ENCODE results near the gene MRGPRF. TPM values are rescaled to one million over a fixed set of nuclear protein-coding genes. Genes with fewer than 3 reads are reported as not detected.

MRGPRF gene
- total RNA-seq, 2 donors from 2014 or later, result 3.7 to 4.7 TPM

DNA sequence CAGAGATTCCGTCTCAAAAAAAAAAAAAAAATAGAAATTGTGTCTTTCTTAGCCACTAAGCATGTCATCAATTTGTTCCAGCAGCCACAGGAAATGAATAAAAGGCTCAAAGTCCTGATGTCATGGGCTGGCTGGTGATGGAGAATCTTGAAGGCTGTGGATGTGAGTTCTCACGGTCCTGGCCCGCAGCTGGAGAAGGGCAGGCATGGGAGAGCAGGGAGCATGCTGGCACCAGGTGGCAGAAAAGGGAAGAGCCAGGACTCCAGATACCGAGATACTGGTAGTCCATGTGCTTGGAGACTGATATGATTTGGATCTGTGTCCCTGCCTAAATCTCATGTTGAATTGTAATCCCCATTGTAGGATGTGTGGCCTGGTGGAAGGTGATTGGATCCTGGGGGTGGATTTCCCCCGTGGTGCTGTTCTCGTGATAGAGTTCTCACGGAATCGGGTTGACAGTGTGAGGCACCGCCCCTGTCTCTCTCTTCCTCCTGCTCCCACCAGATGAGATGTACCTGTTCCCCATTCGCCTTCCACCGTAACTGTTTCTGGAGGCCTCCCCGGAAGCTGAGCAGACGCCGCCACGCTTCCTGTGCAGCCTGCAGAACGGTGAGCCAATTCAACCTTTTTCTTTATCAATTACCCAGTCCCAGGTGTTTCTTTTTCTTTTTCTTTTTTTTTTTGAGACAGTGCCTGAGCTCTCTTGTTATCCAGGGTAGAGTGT, 50.4 kb downstream of the MRGPRF start:
- Histone ChIP-seq H3K27me3 (ENCODE audit: control insufficient read depth, insufficient read depth, low read length, poor library complexity, severe bottlenecking) (no peaks in the 10 kb centered on the region), H3K4me3 (ENCODE audit: low read length) (no peak overlapping the region), H3K9me3 (ENCODE audit: control insufficient read depth, low read length) (peaks cover 3% of the 10 kb centered on the region), H3K9ac (ENCODE audit: extremely low read depth, low read length, poor library complexity, severe bottlenecking) (no peak overlapping the region), H3K36me3 (ENCODE audit: control insufficient read depth, insufficient read depth, low read length) (no peaks in the 10 kb centered on the region), H3K27ac (ENCODE audit: low read depth, low read length) (no peak overlapping the region), H3K4me1 (ENCODE audit: control insufficient read depth, insufficient read depth, low read length) (no peaks in the 10 kb centered on the region)
- TF ChIP-seq, protein P1, sequence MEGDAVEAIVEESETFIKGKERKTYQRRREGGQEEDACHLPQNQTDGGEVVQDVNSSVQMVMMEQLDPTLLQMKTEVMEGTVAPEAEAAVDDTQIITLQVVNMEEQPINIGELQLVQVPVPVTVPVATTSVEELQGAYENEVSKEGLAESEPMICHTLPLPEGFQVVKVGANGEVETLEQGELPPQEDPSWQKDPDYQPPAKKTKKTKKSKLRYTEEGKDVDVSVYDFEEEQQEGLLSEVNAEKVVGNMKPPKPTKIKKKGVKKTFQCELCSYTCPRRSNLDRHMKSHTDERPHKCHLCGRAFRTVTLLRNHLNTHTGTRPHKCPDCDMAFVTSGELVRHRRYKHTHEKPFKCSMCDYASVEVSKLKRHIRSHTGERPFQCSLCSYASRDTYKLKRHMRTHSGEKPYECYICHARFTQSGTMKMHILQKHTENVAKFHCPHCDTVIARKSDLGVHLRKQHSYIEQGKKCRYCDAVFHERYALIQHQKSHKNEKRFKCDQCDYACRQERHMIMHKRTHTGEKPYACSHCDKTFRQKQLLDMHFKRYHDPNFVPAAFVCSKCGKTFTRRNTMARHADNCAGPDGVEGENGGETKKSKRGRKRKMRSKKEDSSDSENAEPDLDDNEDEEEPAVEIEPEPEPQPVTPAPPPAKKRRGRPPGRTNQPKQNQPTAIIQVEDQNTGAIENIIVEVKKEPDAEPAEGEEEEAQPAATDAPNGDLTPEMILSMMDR (conservative IDR thresholded peaks at IDR 0.05), result no peak
- Mint-ChIP-seq H3K9me3 (no peaks in the 10 kb centered on the region), H3K27ac (no peak overlapping the region), H3K27me3 (ENCODE audit: insufficient read depth) (peaks cover 2% of the 10 kb centered on the region), H3K36me3 (ENCODE audit: low read depth) (no peaks in the 10 kb centered on the region), H3K4me1 (no peaks in the 10 kb centered on the region), H3K4me3 (no peak overlapping the region)
- DNase-seq, result peak; percentile 39
- WGBS, 2 experiments (ENCODE audit: insufficient coverage in 1 of 2, insufficient read length in 1 of 2), result 82 to 89% methylated on average over 11 to 16 of the region's 16 CpGs

DNA sequence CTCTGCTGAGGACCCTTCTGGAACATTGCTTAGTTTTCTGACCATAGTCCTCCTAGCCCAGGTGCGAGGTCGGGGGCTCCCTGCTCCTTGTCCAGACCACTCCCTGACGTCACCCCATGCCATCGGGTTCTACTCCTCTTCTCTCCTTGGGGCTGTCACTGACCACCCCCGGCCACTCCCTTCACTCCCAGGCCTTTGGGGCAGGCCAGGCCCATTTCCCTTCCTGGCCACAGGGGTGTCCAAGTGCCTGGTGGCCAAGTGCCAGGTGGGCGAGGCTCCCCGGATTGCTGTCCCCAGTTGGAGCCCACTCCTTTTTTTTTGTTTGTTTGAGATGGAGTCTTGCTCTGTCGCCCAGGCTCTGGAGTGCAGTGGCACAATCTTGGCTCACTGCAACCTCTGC, 51.8 kb downstream of the MRGPRF start:
- no peaks in the 10 kb centered on the region for H3K9me3 Mint-ChIP-seq
- Histone ChIP-seq H3K4me3 (ENCODE audit: low read length) (no peak overlapping the region), H3K36me3 (ENCODE audit: control insufficient read depth, insufficient read depth, low read length) (no peaks in the 10 kb centered on the region), H3K4me1 (ENCODE audit: control insufficient read depth, insufficient read depth, low read length) (no peaks in the 10 kb centered on the region), H3K27me3 (ENCODE audit: control insufficient read depth, insufficient read depth, low read length, poor library complexity, severe bottlenecking) (no peaks in the 10 kb centered on the region), H3K9me3 (ENCODE audit: control insufficient read depth, low read length) (peaks cover 3% of the 10 kb centered on the region), H3K27ac (ENCODE audit: low read depth, low read length) (no peak overlapping the region), H3K9ac (ENCODE audit: extremely low read depth, low read length, poor library complexity, severe bottlenecking) (no peak overlapping the region)
- H3K27me3 Mint-ChIP-seq (ENCODE audit: insufficient read depth), result peaks cover 2% of the 10 kb centered on the region
- H3K4me1 Mint-ChIP-seq, result no peaks in the 10 kb centered on the region
- no peak overlapping the region for H3K27ac Mint-ChIP-seq
- no peak overlapping the region for H3K4me3 Mint-ChIP-seq
- TF ChIP-seq, protein P1 (conservative IDR thresholded peaks at IDR 0.05), result no peak
- no peaks in the 10 kb centered on the region for H3K36me3 Mint-ChIP-seq (ENCODE audit: low read depth)
- 85 to 100% methylated on average over 2 to 8 of the region's 8 CpGs for WGBS, 2 experiments (ENCODE audit: insufficient coverage in 1 of 2, insufficient read length in 1 of 2)
- DNase-seq, result peak; percentile 33

DNA sequence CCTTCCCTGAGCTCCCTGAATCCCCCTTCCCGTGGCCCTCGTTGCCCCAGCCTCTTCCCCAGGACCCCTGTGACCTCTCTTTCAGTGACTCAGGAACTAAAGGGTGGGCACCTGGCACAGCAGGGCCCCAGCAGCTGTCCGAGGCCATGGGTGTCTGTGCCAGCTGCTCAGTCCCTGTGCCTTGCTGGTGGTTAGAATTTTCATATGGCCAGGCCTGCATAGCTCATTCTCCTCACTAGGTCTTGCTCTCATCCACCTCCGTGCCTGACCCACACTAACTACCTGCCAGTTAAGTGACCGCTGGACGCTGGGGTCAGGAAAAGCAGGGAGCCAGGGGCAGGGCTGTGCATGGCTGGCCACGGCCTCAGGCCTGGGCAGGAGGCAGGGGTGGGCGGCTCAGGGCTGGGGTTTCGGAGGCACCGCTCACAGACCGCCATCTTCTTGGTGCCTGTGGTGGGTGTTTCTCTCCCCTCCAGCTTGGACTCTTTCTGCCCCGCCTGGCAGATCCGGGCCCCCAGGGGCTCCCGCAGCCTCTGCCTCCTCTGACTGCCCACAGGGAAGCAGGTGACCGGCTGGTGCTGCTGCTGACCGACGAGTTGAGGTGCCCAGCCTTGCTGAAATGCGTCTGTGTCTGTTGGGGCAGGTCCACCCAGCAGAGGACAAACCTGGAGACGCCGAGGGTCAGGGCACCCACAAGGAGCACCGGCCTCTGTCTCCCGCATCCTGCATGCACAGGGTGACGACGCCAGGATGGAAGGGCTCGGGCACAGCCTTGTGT, 52.6 kb downstream of the MRGPRF start:
- TF ChIP-seq, protein P1 (conservative IDR thresholded peaks at IDR 0.05), result no peak
- DNase-seq, result peak; percentile 41
- H3K27me3 ChIP-seq (ENCODE audit: control insufficient read depth, insufficient read depth, low read length, poor library complexity, severe bottlenecking), result no peaks in the 10 kb centered on the region
- H3K36me3 ChIP-seq (ENCODE audit: control insufficient read depth, insufficient read depth, low read length), result no peaks in the 10 kb centered on the region
- H3K27ac ChIP-seq (ENCODE audit: low read depth, low read length), result peak overlapping the region; percentile 24
- no peak overlapping the region for H3K9ac ChIP-seq (ENCODE audit: extremely low read depth, low read length, poor library complexity, severe bottlenecking)
- H3K36me3 Mint-ChIP-seq (ENCODE audit: low read depth), result no peaks in the 10 kb centered on the region
- no peaks in the 10 kb centered on the region for H3K4me1 ChIP-seq (ENCODE audit: control insufficient read depth, insufficient read depth, low read length)
- H3K4me1 Mint-ChIP-seq, result no peaks in the 10 kb centered on the region
- H3K4me3 Mint-ChIP-seq, result no peak overlapping the region
- peaks cover 3% of the 10 kb centered on the region for H3K9me3 ChIP-seq (ENCODE audit: control insufficient read depth, low read length)
- peaks cover 2% of the 10 kb centered on the region for H3K27me3 Mint-ChIP-seq (ENCODE audit: insufficient read depth)
- WGBS, 2 experiments (ENCODE audit: insufficient coverage in 1 of 2, insufficient read length in 1 of 2), result 92 to 93% methylated on average over 17 to 25 of the region's 25 CpGs
- H3K4me3 ChIP-seq (ENCODE audit: low read length), result no peak overlapping the region
- no peaks in the 10 kb centered on the region for H3K9me3 Mint-ChIP-seq
- H3K27ac Mint-ChIP-seq, result no peak overlapping the region

Data from endodermal cell (in vitro differentiated cells).